Measurements from ENCODE around the gene ADAMTS3. TPM values are rescaled to one million over a fixed set of nuclear protein-coding genes. Genes with fewer than 3 reads are reported as not detected.

Gene ADAMTS3
- total and polyA plus RNA-seq, 2 donors (not counting 3 experiments of a cell fraction or from before 2014, with no cell fraction given): 0.37 to 1.3 TPM

- dilution Hi-C loops (cut with MboI; ENCODE audit: extremely low pct_ligation_motif_present, low sequenced_read_pairs): no loop called here
- Histone ChIP-seq H3K27ac (ENCODE audit: insufficient read depth, low read depth, low read length) (no peak overlapping the region), H3K4me2 (ENCODE audit: insufficient read depth, low read length) (no peak overlapping the region), H3K9me3 (replicated peaks; ENCODE audit: control insufficient read depth, insufficient read depth, low read length) (no peaks in the 10 kb centered on the region), H3K27me3 (ENCODE audit: control insufficient read depth in 2 of 2, insufficient read depth in 2 of 2, low read length in 2 of 2) (no peaks in the 10 kb centered on the region), H2AFZ (ENCODE audit: low read depth, low read length) (no peak overlapping the region), H3K4me1 (ENCODE audit: control insufficient read depth, extremely low read depth, insufficient read depth, low read length) (peaks cover 24% of the 10 kb centered on the region), H3K9me1 (replicated peaks; ENCODE audit: control insufficient read depth, extremely low read depth, insufficient read depth, low read length) (no peaks in the 10 kb centered on the region), H4K20me1 (replicated peaks; ENCODE audit: control insufficient read depth, extremely low read depth, insufficient read depth, low read length) (no peaks in the 10 kb centered on the region), H3K36me3 (ENCODE audit: control insufficient read depth in 2 of 2, extremely low read depth in 1 of 2, insufficient read depth in 2 of 2, low read length in 2 of 2) (no peaks in the 10 kb centered on the region), H3K9ac (replicated peaks; ENCODE audit: extremely low read depth, insufficient read depth, low read length) (no peak overlapping the region), H3K79me2 (ENCODE audit: control insufficient read depth, insufficient read depth, low read length) (no peaks in the 10 kb centered on the region), H3K4me3 (replicated peaks in 1 of 3; ENCODE audit: insufficient read depth in 1 of 3, low read depth in 1 of 3, low read length in 3 of 3) (no peak overlapping the region)
- no peak for TF ChIP-seq MYC (IDR thresholded peaks at IDR 0.05; ENCODE audit: low read depth, low read length)
- no peak for TF ChIP-seq EZH2 (IDR thresholded peaks at IDR 0.05; ENCODE audit: borderline replicate concordance, low read depth, low read length, severe bottlenecking)
- TF ChIP-seq FOS (IDR thresholded peaks at IDR 0.05; ENCODE audit: borderline replicate concordance, insufficient read depth, low read length): no peak
- no peak for TF ChIP-seq POLR2A (IDR thresholded peaks at IDR 0.05; ENCODE audit: low read depth, low read length)
- no peak for TF ChIP-seq POLR2AphosphoS5 (IDR thresholded peaks at IDR 0.05; ENCODE audit: insufficient read depth, low read depth, low read length)
- TF ChIP-seq CTCF (IDR thresholded peaks at IDR 0.05; ENCODE audit: extremely low read depth in 1 of 2, insufficient read depth in 1 of 2, low read depth in 1 of 2, low read length in 2 of 2): no peak
- TF ChIP-seq MAX (IDR thresholded peaks at IDR 0.05; ENCODE audit: insufficient read depth, insufficient read length): no peak
- no peak for TF ChIP-seq GATA2 (IDR thresholded peaks at IDR 0.05; ENCODE audit: insufficient read depth, insufficient read length, low read depth, low read length)
- no peak for TF ChIP-seq JUN (IDR thresholded peaks at IDR 0.05; ENCODE audit: borderline replicate concordance, insufficient read depth, insufficient read length, low read depth)
- no peak for DNase-seq (ENCODE audit: low read depth, low spot score)
- CTCF ChIA-PET: interaction anchor here (1.3 to 2.4 kb wide), 3 partner anchors 10 to 41 kb away, joined by 3 to 8 read pairs (median 7); no protein-coding TSS in a partner anchor
- no peak for FAIRE-seq
- intact Hi-C loops (cut with micrococcal nuclease): loop anchor here (10.0 kb wide), 2 partner anchors 242 to 408 kb away; no protein-coding TSS in a partner anchor
- POLR2A ChIA-PET: no interaction called here
- BruUV-seq (replicated peaks): no TSS peak
Observed at GRCh38 chr4:72566464-72566972, 2.5 kb downstream of the ADAMTS3 start.
